Hepatocyte (in vitro differentiated cells): ENCODE data around the gene NDFIP2.

Source experiments
- EZH2 ChIP-seq: fragments of 200-600 bp; sonication (generic); IDR thresholded peaks from 2 replicates; pipeline ENCODE4 v1.6.1; 2016; ENCODE audit warnings: antibody characterized with exemption, mild to moderate bottlenecking, borderline replicate concordance
- TF ChIP-seq, protein P1 (sequence below): fragments of 200-600 bp; sonication (generic); IDR thresholded peaks from 2 replicates; pipeline ENCODE4 v1.5.1; 2016; ENCODE audit warnings: antibody characterized with exemption, mild to moderate bottlenecking; ENCODE audit not compliant: poor library complexity

DNA sequence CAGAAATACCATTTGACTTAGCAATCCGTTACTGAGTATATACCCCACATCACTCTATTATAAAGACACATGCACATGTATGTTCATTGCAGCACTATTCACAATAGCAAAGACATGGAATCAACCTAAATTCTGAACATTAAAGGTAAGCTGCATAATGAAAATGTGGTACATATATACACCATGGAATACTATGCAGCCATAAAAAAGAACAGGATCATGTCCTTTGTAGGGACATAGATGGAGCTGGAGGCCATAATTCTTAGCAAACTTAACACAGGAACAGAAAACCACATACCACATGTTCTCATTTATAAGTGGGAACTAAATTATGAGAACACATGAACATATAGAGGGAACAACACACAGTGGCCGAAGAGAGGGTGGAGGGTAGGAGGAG lies 85.2 kb downstream of the NDFIP2 start:
- TF ChIP-seq, protein P1, sequence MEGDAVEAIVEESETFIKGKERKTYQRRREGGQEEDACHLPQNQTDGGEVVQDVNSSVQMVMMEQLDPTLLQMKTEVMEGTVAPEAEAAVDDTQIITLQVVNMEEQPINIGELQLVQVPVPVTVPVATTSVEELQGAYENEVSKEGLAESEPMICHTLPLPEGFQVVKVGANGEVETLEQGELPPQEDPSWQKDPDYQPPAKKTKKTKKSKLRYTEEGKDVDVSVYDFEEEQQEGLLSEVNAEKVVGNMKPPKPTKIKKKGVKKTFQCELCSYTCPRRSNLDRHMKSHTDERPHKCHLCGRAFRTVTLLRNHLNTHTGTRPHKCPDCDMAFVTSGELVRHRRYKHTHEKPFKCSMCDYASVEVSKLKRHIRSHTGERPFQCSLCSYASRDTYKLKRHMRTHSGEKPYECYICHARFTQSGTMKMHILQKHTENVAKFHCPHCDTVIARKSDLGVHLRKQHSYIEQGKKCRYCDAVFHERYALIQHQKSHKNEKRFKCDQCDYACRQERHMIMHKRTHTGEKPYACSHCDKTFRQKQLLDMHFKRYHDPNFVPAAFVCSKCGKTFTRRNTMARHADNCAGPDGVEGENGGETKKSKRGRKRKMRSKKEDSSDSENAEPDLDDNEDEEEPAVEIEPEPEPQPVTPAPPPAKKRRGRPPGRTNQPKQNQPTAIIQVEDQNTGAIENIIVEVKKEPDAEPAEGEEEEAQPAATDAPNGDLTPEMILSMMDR = no peak
- no peak for TF ChIP-seq EZH2
